GM23338 (cell line): Measurements from ENCODE around the gene PECR. TPM values are rescaled to one million over a fixed set of nuclear protein-coding genes. Genes with fewer than 3 reads are reported as not detected.

Source experiments
- ATAC-seq: fragments of 200-7000 bp; cut with Tn5 transposase; 3 replicates; pipeline ENCODE4 v1.9.1; 2020
- DNase-seq: peaks from one replicate; pipeline ENCODE4 v3.0.0-alpha.2; 2015; ENCODE audit warnings: low spot score
- H2AFZ ChIP-seq: fragments of 200-600 bp; sonication (generic); 2 replicates; pipeline ENCODE4 v1.8.0; 2016; ENCODE audit warnings: antibody characterized with exemption, mild to moderate bottlenecking, moderate library complexity
- H3F3A ChIP-seq: fragments of 200-600 bp; sonication (generic); replicated peaks from 2 replicates; pipeline ENCODE4 v1.8.0; 2017; ENCODE audit warnings: antibody characterized with exemption, mixed run types, low read depth
- H3K27ac ChIP-seq: fragments of 200-600 bp; sonication (generic); 2 replicates; pipeline ENCODE4 v1.6.1; 2016; ENCODE audit warnings: low read depth
- H3K27me3 ChIP-seq: fragments of 200-600 bp; sonication (generic); 2 replicates; pipeline ENCODE4 v1.8.0; 2016; ENCODE audit warnings: mild to moderate bottlenecking, mixed run types, moderate library complexity; ENCODE audit not compliant: insufficient read depth
- H3K36me3 ChIP-seq: fragments of 200-600 bp; sonication (generic); 2 replicates; pipeline ENCODE4 v1.8.0; 2016; ENCODE audit warnings: mild to moderate bottlenecking; ENCODE audit not compliant: insufficient read depth
- H3K4me1 ChIP-seq: fragments of 200-600 bp; sonication (generic); 2 replicates; pipeline ENCODE4 v1.8.0; 2016; ENCODE audit warnings: mild to moderate bottlenecking, moderate library complexity; ENCODE audit not compliant: insufficient read depth
- H3K4me2 ChIP-seq: fragments of 200-600 bp; sonication (generic); 2 replicates; pipeline ENCODE4 v1.7.1; 2017; ENCODE audit warnings: mixed run types
- H3K4me3 ChIP-seq: fragments of 200-600 bp; sonication (generic); 2 replicates; pipeline ENCODE4 v1.6.1; 2016; ENCODE audit warnings: mixed run types
- H3K79me2 ChIP-seq: fragments of 200-600 bp; sonication (generic); replicated peaks from 2 replicates; pipeline ENCODE4 v1.8.0; 2017; ENCODE audit warnings: mild to moderate bottlenecking; ENCODE audit not compliant: insufficient read depth
- H3K9me2 ChIP-seq: fragments of 200-600 bp; sonication (generic); 2 replicates; pipeline ENCODE4 v1.8.0; 2017; ENCODE audit not compliant: insufficient read depth
- H4K20me1 ChIP-seq: fragments of 200-600 bp; sonication (generic); replicated peaks from 2 replicates; pipeline ENCODE4 v1.8.0; 2017; ENCODE audit warnings: mild to moderate bottlenecking; ENCODE audit not compliant: insufficient read depth
- H3K27ac Mint-ChIP-seq: 2 replicates; pipeline ENCODE4 v1.8.0; 2020; ENCODE audit warnings: inconsistent platforms, mild to moderate bottlenecking, moderate library complexity, mixed read lengths
- H3K27me3 Mint-ChIP-seq: 3 replicates; pipeline ENCODE4 v1.8.0; 2022; ENCODE audit warnings: low read depth, mild to moderate bottlenecking, moderate library complexity, mixed read lengths, inconsistent platforms; ENCODE audit not compliant: insufficient read depth, poor library complexity
- H3K36me3 Mint-ChIP-seq: 3 replicates; pipeline ENCODE4 v1.8.0; 2021; ENCODE audit warnings: low read depth, mild to moderate bottlenecking, inconsistent platforms, moderate library complexity, mixed read lengths
- H3K4me1 Mint-ChIP-seq: 3 replicates; pipeline ENCODE4 v1.8.0; 2020; ENCODE audit warnings: mild to moderate bottlenecking, inconsistent platforms, mixed read lengths
- H3K4me3 Mint-ChIP-seq: 3 replicates; pipeline ENCODE4 v1.8.0; 2021; ENCODE audit warnings: moderate library complexity, mild to moderate bottlenecking, inconsistent platforms, mixed read lengths
- H3K9me3 Mint-ChIP-seq: 3 replicates; pipeline ENCODE4 v1.8.0; 2020; ENCODE audit warnings: moderate library complexity, mild to moderate bottlenecking, inconsistent platforms, mixed read lengths
- CREB1 ChIP-seq: fragments of 250-450 bp; sonication (Bioruptor Pico); IDR thresholded peaks from 2 replicates; pipeline ENCODE4 v1.5.0; 2020; ENCODE audit warnings: low read depth, mild to moderate bottlenecking, moderate library complexity
- CTCF ChIP-seq, 2 experiments: fragments of 200-600 bp in 1 of 2; sonication (generic) in 1 of 2; conservative IDR thresholded peaks; 2 replicates each; pipeline versions ENCODE4 v1.5.1 to v1.6.1; 2016 to 2017; ENCODE audit warnings: antibody characterized with exemption in 2 of 2, low read depth in 2 of 2, mild to moderate bottlenecking in 2 of 2, moderate library complexity in 1 of 2
- ETS1 ChIP-seq: IDR thresholded peaks from 2 replicates; pipeline ENCODE4 v1.6.1; 2016; ENCODE audit warnings: antibody characterized with exemption
- EZH2 ChIP-seq: fragments of 200-600 bp; sonication (generic); IDR thresholded peaks from one replicate; pipeline ENCODE4 v1.8.0; 2017; ENCODE audit warnings: antibody characterized with exemption, mild to moderate bottlenecking, low read depth; ENCODE audit not compliant: unreplicated experiment
- EZH2phosphoT487 ChIP-seq: fragments of 200-600 bp; sonication (generic); IDR thresholded peaks from one replicate; pipeline ENCODE4 v1.8.1; 2018; ENCODE audit warnings: antibody characterized with exemption; ENCODE audit not compliant: unreplicated experiment
- JUNB ChIP-seq: IDR thresholded peaks from one replicate; pipeline ENCODE4 v1.6.1; 2016; ENCODE audit warnings: antibody characterized with exemption; ENCODE audit not compliant: unreplicated experiment
- NANOG ChIP-seq: IDR thresholded peaks from 2 replicates; pipeline ENCODE4 v1.6.1; 2016; ENCODE audit warnings: antibody characterized with exemption, borderline replicate concordance
- POLR2AphosphoS5 ChIP-seq: IDR thresholded peaks from 2 replicates; pipeline ENCODE4 v1.6.1; 2016; ENCODE audit warnings: antibody characterized with exemption, low read depth
- REST ChIP-seq: IDR thresholded peaks from one replicate; pipeline ENCODE4 v1.6.1; 2018; ENCODE audit warnings: antibody characterized with exemption; ENCODE audit not compliant: unreplicated experiment
- STAT1 ChIP-seq: IDR thresholded peaks from one replicate; pipeline ENCODE4 v1.6.1; 2016; ENCODE audit warnings: antibody characterized with exemption; ENCODE audit not compliant: unreplicated experiment
- ZNF114 ChIP-seq: fragments of 250-450 bp; sonication (Bioruptor Pico); IDR thresholded peaks from 2 replicates; pipeline ENCODE4 v1.5.0; 2020; ENCODE audit warnings: mild to moderate bottlenecking, moderate library complexity
- ZNF331 ChIP-seq: fragments of 250-450 bp; sonication (Bioruptor Pico); IDR thresholded peaks from 2 replicates; pipeline ENCODE4 v1.5.0; 2020; ENCODE audit warnings: low read depth, mild to moderate bottlenecking, moderate library complexity
- polyA plus RNA-seq: library from polyadenylated mRNA; unstranded; fragments of >200 nt; fragmentation: Nextera tagmentation; extraction: Ambion mirVana; gene quantifications from 2 replicates; pipeline ENCODE4 v1.2.1, GENCODE V29; 2016
- total RNA-seq: library from RNA; depleted of rRNA; stranded (reverse); fragments of >200 nt; shearing (Covaris generic); gene quantifications from 2 replicates; pipeline ENCODE4 v1.2.3, GENCODE V29; 2014
- TF ChIP-seq, protein P1 (sequence below): fragments of 250-450 bp; sonication (Bioruptor Pico); IDR thresholded peaks from 2 replicates; pipeline ENCODE4 v1.5.0; 2020; ENCODE audit warnings: mild to moderate bottlenecking, moderate library complexity

Gene PECR
- total and polyA plus RNA-seq, 2 experiments from 2014 or later, result 12.1 to 15.5 TPM

DNA sequence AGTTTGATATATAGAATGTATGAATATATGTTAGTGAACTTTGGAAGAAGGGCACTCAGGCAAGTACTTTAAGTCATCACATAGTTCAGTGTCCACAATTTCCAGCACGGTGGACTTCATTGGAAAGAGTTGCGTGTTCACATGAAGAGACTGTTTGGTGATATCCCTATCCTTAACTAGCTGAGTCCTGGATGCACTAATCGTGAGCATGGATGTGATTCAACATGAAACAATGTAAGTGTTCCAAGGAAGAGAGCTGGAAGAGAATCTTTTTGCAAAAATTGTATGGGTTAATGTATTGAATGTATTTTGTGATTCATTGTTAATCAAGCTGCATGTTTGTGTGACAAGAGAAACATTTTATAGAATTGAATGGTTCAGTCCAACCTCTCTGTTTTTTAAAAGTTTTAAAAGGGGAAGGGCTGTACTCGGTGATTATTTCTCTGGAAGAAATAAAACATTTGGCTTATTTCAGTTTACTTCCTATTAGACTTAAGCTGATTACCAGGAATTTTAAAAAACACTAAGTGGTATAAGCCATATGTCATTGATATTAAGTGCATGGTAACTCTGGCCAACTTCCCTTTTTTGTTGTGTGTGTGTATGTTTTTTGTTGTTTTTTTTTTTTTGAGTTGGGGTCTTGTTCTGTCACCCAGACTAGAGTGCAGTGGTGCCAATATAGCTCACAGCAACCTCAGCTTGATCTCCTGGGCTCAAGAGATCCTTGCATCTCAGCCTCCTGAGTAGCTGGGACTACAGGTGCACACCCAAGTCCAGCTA lies 36.1 kb upstream of the PECR start:
- no peak overlapping the region for H3K4me3 Mint-ChIP-seq
- H3K9me3 Mint-ChIP-seq, result no peaks in the 10 kb centered on the region; the same call in 2 of the 3 replicates
- Histone ChIP-seq H3K79me2 (peaks cover 82% of the 10 kb centered on the region), H3K9me2 (no peaks in the 10 kb centered on the region), H4K20me1 (peaks cover 15% of the 10 kb centered on the region; the same call in 1 of the 2 replicates), H3F3A (peaks cover 23% of the 10 kb centered on the region), H3K27ac (peak overlapping the region; percentile 92), H3K4me1 (peaks cover 7% of the 10 kb centered on the region), H3K27me3 (no peaks in the 10 kb centered on the region), H2AFZ (no peak overlapping the region), H3K36me3 (peaks cover 87% of the 10 kb centered on the region), H3K4me2 (no peak overlapping the region), H3K4me3 (no peak overlapping the region)
- TF ChIP-seq EZH2 (no peak), ZNF114 (CRISPR knock-in tag) (no peak), ZNF331 (CRISPR knock-in tag) (no peak), NANOG (no peak), JUNB (no peak), CTCF (conservative IDR thresholded peaks at IDR 0.05; ENCODE audit: low read depth in 2 of 2) (no peak), STAT1 (no peak), CREB1 (no peak), ETS1 (no peak), REST (no peak), POLR2AphosphoS5 (no peak; the same call in 1 of the 2 replicates), EZH2phosphoT487 (no peak)
- TF ChIP-seq, protein P1, sequence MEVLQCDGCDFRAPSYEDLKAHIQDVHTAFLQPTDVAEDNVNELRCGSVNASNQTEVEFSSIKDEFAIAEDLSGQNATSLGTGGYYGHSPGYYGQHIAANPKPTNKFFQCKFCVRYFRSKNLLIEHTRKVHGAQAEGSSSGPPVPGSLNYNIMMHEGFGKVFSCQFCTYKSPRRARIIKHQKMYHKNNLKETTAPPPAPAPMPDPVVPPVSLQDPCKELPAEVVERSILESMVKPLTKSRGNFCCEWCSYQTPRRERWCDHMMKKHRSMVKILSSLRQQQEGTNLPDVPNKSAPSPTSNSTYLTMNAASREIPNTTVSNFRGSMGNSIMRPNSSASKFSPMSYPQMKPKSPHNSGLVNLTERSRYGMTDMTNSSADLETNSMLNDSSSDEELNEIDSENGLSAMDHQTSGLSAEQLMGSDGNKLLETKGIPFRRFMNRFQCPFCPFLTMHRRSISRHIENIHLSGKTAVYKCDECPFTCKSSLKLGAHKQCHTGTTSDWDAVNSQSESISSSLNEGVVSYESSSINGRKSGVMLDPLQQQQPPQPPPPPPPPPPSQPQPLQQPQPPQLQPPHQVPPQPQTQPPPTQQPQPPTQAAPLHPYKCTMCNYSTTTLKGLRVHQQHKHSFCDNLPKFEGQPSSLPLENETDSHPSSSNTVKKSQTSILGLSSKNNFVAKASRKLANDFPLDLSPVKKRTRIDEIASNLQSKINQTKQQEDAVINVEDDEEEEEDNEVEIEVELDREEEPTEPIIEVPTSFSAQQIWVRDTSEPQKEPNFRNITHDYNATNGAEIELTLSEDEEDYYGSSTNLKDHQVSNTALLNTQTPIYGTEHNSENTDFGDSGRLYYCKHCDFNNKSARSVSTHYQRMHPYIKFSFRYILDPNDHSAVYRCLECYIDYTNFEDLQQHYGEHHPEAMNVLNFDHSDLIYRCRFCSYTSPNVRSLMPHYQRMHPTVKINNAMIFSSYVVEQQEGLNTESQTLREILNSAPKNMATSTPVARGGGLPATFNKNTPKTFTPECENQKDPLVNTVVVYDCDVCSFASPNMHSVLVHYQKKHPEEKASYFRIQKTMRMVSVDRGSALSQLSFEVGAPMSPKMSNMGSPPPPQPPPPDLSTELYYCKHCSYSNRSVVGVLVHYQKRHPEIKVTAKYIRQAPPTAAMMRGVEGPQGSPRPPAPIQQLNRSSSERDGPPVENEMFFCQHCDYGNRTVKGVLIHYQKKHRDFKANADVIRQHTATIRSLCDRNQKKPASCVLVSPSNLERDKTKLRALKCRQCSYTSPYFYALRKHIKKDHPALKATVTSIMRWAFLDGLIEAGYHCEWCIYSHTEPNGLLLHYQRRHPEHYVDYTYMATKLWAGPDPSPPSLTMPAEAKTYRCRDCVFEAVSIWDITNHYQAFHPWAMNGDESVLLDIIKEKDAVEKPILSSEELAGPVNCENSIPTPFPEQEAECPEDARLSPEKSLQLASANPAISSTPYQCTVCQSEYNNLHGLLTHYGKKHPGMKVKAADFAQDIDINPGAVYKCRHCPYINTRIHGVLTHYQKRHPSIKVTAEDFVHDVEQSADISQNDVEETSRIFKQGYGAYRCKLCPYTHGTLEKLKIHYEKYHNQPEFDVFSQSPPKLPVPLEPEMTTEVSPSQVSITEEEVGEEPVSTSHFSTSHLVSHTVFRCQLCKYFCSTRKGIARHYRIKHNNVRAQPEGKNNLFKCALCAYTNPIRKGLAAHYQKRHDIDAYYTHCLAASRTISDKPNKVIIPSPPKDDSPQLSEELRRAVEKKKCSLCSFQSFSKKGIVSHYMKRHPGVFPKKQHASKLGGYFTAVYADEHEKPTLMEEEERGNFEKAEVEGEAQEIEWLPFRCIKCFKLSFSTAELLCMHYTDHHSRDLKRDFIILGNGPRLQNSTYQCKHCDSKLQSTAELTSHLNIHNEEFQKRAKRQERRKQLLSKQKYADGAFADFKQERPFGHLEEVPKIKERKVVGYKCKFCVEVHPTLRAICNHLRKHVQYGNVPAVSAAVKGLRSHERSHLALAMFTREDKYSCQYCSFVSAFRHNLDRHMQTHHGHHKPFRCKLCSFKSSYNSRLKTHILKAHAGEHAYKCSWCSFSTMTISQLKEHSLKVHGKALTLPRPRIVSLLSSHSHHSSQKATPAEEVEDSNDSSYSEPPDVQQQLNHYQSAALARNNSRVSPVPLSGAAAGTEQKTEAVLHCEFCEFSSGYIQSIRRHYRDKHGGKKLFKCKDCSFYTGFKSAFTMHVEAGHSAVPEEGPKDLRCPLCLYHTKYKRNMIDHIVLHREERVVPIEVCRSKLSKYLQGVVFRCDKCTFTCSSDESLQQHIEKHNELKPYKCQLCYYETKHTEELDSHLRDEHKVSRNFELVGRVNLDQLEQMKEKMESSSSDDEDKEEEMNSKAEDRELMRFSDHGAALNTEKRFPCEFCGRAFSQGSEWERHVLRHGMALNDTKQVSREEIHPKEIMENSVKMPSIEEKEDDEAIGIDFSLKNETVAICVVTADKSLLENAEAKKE, result no peak
- ATAC-seq (no peak), DNase-seq (no peak)
- H3K36me3 Mint-ChIP-seq, result peaks cover 99% of the 10 kb centered on the region
- peaks cover 26% of the 10 kb centered on the region for H3K4me1 Mint-ChIP-seq
- H3K27ac Mint-ChIP-seq, result peak overlapping the region; percentile 86; the same call in 1 of the 2 replicates
- H3K27me3 Mint-ChIP-seq, result peaks cover 13% of the 10 kb centered on the region
